HepG2 (cell line): ENCODE results near the gene RBM45. TPM values are rescaled to one million over a fixed set of nuclear protein-coding genes. Genes with fewer than 3 reads are reported as not detected.

ENCODE experiments used
- CBX2 ChIP-seq, 2 experiments: fragments of 200-600 bp in 1 of 2; sonication (generic); formaldehyde crosslinking in 1 of 2; IDR thresholded peaks; 2 replicates each; pipeline versions ENCODE4 v1.7.0 to v1.8.1; 2018 to 2022; ENCODE audit warnings: low read depth in 2 of 2, low read length in 1 of 2, mild to moderate bottlenecking in 1 of 2, missing genetic modification reagents in 1 of 2
- DNMT3B ChIP-seq: conservative IDR thresholded peaks from 2 replicates; pipeline ENCODE4 v1.6.1; 2016; ENCODE audit warnings: missing biosample characterization, control low read depth
- HDAC6 ChIP-seq: fragments of 200-600 bp; sonication (generic); IDR thresholded peaks from 2 replicates; pipeline ENCODE4 v1.7.0; 2017; ENCODE audit warnings: mild to moderate bottlenecking, antibody characterized with exemption, low read length, low read depth
- IRF9 ChIP-seq: sonication (generic); formaldehyde crosslinking; IDR thresholded peaks from 2 replicates; pipeline ENCODE4 v1.8.0; 2022; ENCODE audit warnings: missing genetic modification reagents, mild to moderate bottlenecking, borderline replicate concordance
- POGZ ChIP-seq: sonication (generic); formaldehyde crosslinking; IDR thresholded peaks from 2 replicates; pipeline ENCODE4 v1.4.0; 2020; ENCODE audit warnings: mild to moderate bottlenecking, missing genetic modification reagents
- ZBTB14 ChIP-seq: sonication (generic); formaldehyde crosslinking; IDR thresholded peaks from 2 replicates; pipeline ENCODE4 v1.4.0; 2020; ENCODE audit warnings: missing genetic modification reagents
- ZNF136 ChIP-seq: sonication (generic); formaldehyde crosslinking; IDR thresholded peaks from 2 replicates; pipeline ENCODE4 v1.8.1; 2022; ENCODE audit warnings: low read depth, mild to moderate bottlenecking, moderate library complexity, missing genetic modification reagents
- ZNF143 ChIP-seq: sonication (generic); formaldehyde crosslinking; IDR thresholded peaks from 2 replicates; pipeline ENCODE4 v1.4.0; 2020; ENCODE audit warnings: missing genetic modification reagents
- ZNF546 ChIP-seq: sonication (generic); formaldehyde crosslinking; conservative IDR thresholded peaks from 2 replicates; pipeline ENCODE4 v1.8.1; 2023; ENCODE audit warnings: mild to moderate bottlenecking, missing genetic modification reagents
- ZNF564 ChIP-seq: sonication (generic); formaldehyde crosslinking; IDR thresholded peaks from 2 replicates; pipeline ENCODE4 v1.8.1; 2023; ENCODE audit warnings: mild to moderate bottlenecking, missing genetic modification reagents
- polyA plus RNA-seq, 8 experiments: library from polyadenylated mRNA; depleted of rRNA in 3 of 8; stranded (reverse) in 7 of 8; unstranded in 1 of 8; fragments of >200 nt; fragmentation: Illumina TruSeq in 4 of 8; extraction: Trizol in 4 of 8; gene quantifications; 2 replicates each; pipeline versions ENCODE4 v1.2.1 to v1.2.3, GENCODE V29; 2011 to 2016; ENCODE audit warnings: low read depth in 4 of 8, missing spikeins in 1 of 8, mixed read lengths in 1 of 8; ENCODE audit not compliant: insufficient read depth in 1 of 8
- total RNA-seq, 5 experiments: library from RNA; depleted of rRNA; stranded (reverse); fragments of >200 nt; fragmentation: Illumina TruSeq; extraction: Trizol; gene quantifications; 2 replicates each; pipeline ENCODE4 v1.2.3, GENCODE V29; 2016; ENCODE audit warnings: low read depth in 1 of 5
- TF ChIP-seq, protein P1 (sequence below): sonication (generic); formaldehyde crosslinking; IDR thresholded peaks from 2 replicates; pipeline ENCODE4 v1.5.1; 2020; ENCODE audit warnings: mild to moderate bottlenecking, missing genetic modification reagents, borderline replicate concordance
- TF ChIP-seq, protein P2 (sequence below): IDR thresholded peaks from 2 replicates; pipeline ENCODE4 v1.6.1; 2012; ENCODE audit warnings: low read length, improper control_type of control experiment
- TF ChIP-seq, protein P3 (sequence below): sonication (generic); formaldehyde crosslinking; IDR thresholded peaks from 2 replicates; pipeline ENCODE4 v1.8.1; 2023; ENCODE audit warnings: mild to moderate bottlenecking, missing genetic modification reagents

Gene RBM45
- total and polyA plus RNA-seq, 2 of the 13 experiments (the other 11 are each of a cell fraction or from before 2014, with no cell fraction given), result 5.7 to 25.2 TPM

- no peak for TF ChIP-seq HDAC6
- TF ChIP-seq ZNF136, result peak; percentile 62; the same call in 1 of the 2 replicates
- TF ChIP-seq, protein P1, sequence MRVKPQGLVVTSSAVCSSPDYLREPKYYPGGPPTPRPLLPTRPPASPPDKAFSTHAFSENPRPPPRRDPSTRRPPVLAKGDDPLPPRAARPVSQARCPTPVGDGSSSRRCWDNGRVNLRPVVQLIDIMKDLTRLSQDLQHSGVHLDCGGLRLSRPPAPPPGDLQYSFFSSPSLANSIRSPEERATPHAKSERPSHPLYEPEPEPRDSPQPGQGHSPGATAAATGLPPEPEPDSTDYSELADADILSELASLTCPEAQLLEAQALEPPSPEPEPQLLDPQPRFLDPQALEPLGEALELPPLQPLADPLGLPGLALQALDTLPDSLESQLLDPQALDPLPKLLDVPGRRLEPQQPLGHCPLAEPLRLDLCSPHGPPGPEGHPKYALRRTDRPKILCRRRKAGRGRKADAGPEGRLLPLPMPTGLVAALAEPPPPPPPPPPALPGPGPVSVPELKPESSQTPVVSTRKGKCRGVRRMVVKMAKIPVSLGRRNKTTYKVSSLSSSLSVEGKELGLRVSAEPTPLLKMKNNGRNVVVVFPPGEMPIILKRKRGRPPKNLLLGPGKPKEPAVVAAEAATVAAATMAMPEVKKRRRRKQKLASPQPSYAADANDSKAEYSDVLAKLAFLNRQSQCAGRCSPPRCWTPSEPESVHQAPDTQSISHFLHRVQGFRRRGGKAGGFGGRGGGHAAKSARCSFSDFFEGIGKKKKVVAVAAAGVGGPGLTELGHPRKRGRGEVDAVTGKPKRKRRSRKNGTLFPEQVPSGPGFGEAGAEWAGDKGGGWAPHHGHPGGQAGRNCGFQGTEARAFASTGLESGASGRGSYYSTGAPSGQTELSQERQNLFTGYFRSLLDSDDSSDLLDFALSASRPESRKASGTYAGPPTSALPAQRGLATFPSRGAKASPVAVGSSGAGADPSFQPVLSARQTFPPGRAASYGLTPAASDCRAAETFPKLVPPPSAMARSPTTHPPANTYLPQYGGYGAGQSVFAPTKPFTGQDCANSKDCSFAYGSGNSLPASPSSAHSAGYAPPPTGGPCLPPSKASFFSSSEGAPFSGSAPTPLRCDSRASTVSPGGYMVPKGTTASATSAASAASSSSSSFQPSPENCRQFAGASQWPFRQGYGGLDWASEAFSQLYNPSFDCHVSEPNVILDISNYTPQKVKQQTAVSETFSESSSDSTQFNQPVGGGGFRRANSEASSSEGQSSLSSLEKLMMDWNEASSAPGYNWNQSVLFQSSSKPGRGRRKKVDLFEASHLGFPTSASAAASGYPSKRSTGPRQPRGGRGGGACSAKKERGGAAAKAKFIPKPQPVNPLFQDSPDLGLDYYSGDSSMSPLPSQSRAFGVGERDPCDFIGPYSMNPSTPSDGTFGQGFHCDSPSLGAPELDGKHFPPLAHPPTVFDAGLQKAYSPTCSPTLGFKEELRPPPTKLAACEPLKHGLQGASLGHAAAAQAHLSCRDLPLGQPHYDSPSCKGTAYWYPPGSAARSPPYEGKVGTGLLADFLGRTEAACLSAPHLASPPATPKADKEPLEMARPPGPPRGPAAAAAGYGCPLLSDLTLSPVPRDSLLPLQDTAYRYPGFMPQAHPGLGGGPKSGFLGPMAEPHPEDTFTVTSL (CRISPR knock-in tag), result no peak
- no peak for TF ChIP-seq CBX2 (IDR thresholded peaks at IDR 0.05; ENCODE audit: low read depth, low read length)
- TF ChIP-seq CBX2 (CRISPR knock-in tag; IDR thresholded peaks at IDR 0.05; ENCODE audit: low read depth), result no peak; the same call in 1 of the 2 replicates
- TF ChIP-seq ZNF546 (CRISPR knock-in tag), result peak; percentile 82
- TF ChIP-seq, protein P2, sequence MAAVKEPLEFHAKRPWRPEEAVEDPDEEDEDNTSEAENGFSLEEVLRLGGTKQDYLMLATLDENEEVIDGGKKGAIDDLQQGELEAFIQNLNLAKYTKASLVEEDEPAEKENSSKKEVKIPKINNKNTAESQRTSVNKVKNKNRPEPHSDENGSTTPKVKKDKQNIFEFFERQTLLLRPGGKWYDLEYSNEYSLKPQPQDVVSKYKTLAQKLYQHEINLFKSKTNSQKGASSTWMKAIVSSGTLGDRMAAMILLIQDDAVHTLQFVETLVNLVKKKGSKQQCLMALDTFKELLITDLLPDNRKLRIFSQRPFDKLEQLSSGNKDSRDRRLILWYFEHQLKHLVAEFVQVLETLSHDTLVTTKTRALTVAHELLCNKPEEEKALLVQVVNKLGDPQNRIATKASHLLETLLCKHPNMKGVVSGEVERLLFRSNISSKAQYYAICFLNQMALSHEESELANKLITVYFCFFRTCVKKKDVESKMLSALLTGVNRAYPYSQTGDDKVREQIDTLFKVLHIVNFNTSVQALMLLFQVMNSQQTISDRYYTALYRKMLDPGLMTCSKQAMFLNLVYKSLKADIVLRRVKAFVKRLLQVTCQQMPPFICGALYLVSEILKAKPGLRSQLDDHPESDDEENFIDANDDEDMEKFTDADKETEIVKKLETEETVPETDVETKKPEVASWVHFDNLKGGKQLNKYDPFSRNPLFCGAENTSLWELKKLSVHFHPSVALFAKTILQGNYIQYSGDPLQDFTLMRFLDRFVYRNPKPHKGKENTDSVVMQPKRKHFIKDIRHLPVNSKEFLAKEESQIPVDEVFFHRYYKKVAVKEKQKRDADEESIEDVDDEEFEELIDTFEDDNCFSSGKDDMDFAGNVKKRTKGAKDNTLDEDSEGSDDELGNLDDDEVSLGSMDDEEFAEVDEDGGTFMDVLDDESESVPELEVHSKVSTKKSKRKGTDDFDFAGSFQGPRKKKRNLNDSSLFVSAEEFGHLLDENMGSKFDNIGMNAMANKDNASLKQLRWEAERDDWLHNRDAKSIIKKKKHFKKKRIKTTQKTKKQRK, result no peak
- TF ChIP-seq ZNF564, result no peak; the same call in none of the 2 replicates
- TF ChIP-seq, protein P3, sequence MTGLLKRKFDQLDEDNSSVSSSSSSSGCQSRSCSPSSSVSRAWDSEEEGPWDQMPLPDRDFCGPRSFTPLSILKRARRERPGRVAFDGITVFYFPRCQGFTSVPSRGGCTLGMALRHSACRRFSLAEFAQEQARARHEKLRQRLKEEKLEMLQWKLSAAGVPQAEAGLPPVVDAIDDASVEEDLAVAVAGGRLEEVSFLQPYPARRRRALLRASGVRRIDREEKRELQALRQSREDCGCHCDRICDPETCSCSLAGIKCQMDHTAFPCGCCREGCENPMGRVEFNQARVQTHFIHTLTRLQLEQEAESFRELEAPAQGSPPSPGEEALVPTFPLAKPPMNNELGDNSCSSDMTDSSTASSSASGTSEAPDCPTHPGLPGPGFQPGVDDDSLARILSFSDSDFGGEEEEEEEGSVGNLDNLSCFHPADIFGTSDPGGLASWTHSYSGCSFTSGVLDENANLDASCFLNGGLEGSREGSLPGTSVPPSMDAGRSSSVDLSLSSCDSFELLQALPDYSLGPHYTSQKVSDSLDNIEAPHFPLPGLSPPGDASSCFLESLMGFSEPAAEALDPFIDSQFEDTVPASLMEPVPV (CRISPR knock-in tag), result peak; percentile 98
- peak; percentile 43; the same call in 1 of the 2 replicates for TF ChIP-seq ZNF143 (CRISPR knock-in tag)
- TF ChIP-seq POGZ (CRISPR knock-in tag), result peak; percentile 100
- peak; percentile 70 for TF ChIP-seq IRF9 (CRISPR knock-in tag)
- no peak for TF ChIP-seq ZBTB14
- TF ChIP-seq DNMT3B (CRISPR knock-in tag), result peak; percentile 73; the same call in 1 of the 2 replicates
Observed at GRCh38 chr2:178112202-178113152, at the start of gene RBM45 (continued).
